Measurements from ENCODE around the gene SCN1B.
"Not testable (repeated sequence)": the region's sequence is repeated elsewhere in the genome, so short reads cannot be mapped to it uniquely, and the experiment has no call there.

Gene SCN1B

GRCh38 chr19:35009424-35010415 is 20.6 kb upstream of the SCN1B start:
- H3K9me3 ChIP-seq (ENCODE audit: control insufficient read depth, low read length) = no peaks in the 10 kb centered on the region
- 95% methylated on average over 36 of the region's 36 CpGs for WGBS, 2 experiments

DNA sequence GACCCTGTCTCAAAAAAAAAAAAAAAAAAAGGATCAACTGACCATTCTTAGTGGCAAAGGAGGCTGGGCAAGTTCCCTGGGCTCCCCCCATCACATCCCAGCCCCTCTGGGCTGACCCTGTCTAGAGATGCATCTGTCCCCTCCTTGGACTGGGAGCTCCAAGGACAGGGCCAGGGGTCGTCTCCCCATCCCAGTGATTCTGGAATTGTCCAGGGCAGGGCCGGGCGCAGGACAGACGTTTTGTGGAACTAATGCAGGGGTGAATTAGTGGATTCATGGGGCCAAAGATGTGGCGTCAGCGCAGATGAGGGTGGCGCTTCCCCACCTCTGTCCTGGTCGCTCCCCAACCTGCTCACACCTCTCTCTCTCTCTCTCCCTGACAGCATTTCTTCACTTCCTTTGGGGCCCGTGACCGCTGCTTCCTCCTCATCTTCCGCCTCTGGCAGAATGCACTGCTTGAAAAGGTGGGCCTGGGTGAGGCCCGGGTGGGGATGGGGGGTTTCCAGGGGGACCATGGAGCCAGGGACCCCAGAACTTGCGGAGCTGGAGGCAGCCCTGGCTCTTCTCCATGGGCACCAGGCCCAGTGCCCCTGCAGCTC is 19.1 kb upstream of the SCN1B start:
- Histone ChIP-seq H3K4me3 (ENCODE audit: insufficient read depth, low read depth, low read length) (no peak overlapping the region), H3K36me3 (ENCODE audit: control insufficient read depth, insufficient read depth, low read length) (peaks cover 50% of the 10 kb centered on the region), H3K4me1 (ENCODE audit: control insufficient read depth, insufficient read depth, low read length) (no peaks in the 10 kb centered on the region), H3K9me3 (ENCODE audit: control insufficient read depth, low read length) (no peaks in the 10 kb centered on the region), H3K27me3 (ENCODE audit: control insufficient read depth, insufficient read depth, low read length, poor library complexity, severe bottlenecking) (no peaks in the 10 kb centered on the region), H3K27ac (ENCODE audit: insufficient read depth, low read depth, low read length, poor library complexity, severe bottlenecking) (no peak overlapping the region)
- WGBS, 2 experiments = 95% methylated on average over 13 of the region's 13 CpGs

More at GRCh38 chr19:35009424-35010415, 20.6 kb upstream of the SCN1B start:
- H3K4me1 ChIP-seq (ENCODE audit: control insufficient read depth, insufficient read depth, low read length) = no peaks in the 10 kb centered on the region
- H3K27ac ChIP-seq (ENCODE audit: insufficient read depth, low read depth, low read length, poor library complexity, severe bottlenecking) = no peak overlapping the region
- H3K4me3 ChIP-seq (ENCODE audit: insufficient read depth, low read depth, low read length) = no peak overlapping the region
- no peaks in the 10 kb centered on the region for H3K27me3 ChIP-seq (ENCODE audit: control insufficient read depth, insufficient read depth, low read length, poor library complexity, severe bottlenecking)
- peaks cover 47% of the 10 kb centered on the region for H3K36me3 ChIP-seq (ENCODE audit: control insufficient read depth, insufficient read depth, low read length)

GRCh38 chr19:35011737-35012682 is 18.3 kb upstream of the SCN1B start:
- no peak overlapping the region for H3K4me3 ChIP-seq (ENCODE audit: insufficient read depth, low read depth, low read length)
- no peak overlapping the region for H3K27ac ChIP-seq (ENCODE audit: insufficient read depth, low read depth, low read length, poor library complexity, severe bottlenecking)
- H3K27me3 ChIP-seq (ENCODE audit: control insufficient read depth, insufficient read depth, low read length, poor library complexity, severe bottlenecking) = no peaks in the 10 kb centered on the region
- 95% methylated on average over 18 of the region's 18 CpGs for WGBS, 2 experiments
- H3K9me3 ChIP-seq (ENCODE audit: control insufficient read depth, low read length) = no peaks in the 10 kb centered on the region
- H3K36me3 ChIP-seq (ENCODE audit: control insufficient read depth, insufficient read depth, low read length) = peaks cover 54% of the 10 kb centered on the region
- H3K4me1 ChIP-seq (ENCODE audit: control insufficient read depth, insufficient read depth, low read length) = no peaks in the 10 kb centered on the region

DNA sequence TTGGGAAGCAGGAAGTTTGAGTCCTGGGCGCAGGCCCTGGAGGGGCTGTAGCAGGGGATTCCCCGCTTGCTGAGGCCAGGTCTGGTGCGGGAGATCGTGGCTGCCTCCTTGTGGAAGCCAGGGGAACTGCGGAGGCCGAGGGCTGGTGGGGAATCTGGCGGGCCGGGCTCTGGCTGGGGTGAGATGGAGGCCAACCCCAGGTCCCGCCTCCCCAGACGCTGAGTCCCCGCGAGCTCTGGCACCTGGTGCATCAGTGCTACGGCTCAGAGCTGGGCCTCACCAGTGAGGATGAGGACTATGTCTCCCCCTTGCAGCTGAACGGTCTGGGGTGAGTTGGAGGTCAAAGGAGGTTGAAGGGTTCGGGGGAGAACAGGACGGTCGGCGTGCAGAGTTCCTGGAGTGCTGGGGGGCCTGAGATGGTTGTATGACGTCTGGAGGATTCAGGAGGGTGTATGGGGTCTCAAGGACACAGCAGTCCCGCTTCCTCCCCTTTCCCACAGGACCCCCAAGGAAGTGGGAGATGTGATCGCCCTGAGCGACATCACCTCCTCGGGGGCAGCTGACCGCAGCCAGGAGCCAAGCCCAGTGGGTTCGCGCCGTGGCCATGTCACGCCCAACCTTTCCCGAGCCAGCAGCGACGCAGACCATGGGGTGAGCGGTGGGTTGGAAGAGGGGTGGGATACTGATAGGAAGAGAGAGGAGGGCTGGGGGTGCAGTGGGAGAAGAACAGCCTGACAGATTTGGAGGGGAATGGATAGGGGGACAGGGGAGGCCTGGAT is 17.0 kb upstream of the SCN1B start:
- H3K27ac ChIP-seq (ENCODE audit: insufficient read depth, low read depth, low read length, poor library complexity, severe bottlenecking) = no peak overlapping the region
- H3K27me3 ChIP-seq (ENCODE audit: control insufficient read depth, insufficient read depth, low read length, poor library complexity, severe bottlenecking) = no peaks in the 10 kb centered on the region
- peaks cover 57% of the 10 kb centered on the region for H3K36me3 ChIP-seq (ENCODE audit: control insufficient read depth, insufficient read depth, low read length)
- 76 to 78% methylated on average over 32 of the region's 32 CpGs for WGBS, 2 experiments
- H3K4me3 ChIP-seq (ENCODE audit: insufficient read depth, low read depth, low read length) = no peak overlapping the region
- H3K4me1 ChIP-seq (ENCODE audit: control insufficient read depth, insufficient read depth, low read length) = no peaks in the 10 kb centered on the region
- H3K9me3 ChIP-seq (ENCODE audit: control insufficient read depth, low read length) = no peaks in the 10 kb centered on the region

DNA sequence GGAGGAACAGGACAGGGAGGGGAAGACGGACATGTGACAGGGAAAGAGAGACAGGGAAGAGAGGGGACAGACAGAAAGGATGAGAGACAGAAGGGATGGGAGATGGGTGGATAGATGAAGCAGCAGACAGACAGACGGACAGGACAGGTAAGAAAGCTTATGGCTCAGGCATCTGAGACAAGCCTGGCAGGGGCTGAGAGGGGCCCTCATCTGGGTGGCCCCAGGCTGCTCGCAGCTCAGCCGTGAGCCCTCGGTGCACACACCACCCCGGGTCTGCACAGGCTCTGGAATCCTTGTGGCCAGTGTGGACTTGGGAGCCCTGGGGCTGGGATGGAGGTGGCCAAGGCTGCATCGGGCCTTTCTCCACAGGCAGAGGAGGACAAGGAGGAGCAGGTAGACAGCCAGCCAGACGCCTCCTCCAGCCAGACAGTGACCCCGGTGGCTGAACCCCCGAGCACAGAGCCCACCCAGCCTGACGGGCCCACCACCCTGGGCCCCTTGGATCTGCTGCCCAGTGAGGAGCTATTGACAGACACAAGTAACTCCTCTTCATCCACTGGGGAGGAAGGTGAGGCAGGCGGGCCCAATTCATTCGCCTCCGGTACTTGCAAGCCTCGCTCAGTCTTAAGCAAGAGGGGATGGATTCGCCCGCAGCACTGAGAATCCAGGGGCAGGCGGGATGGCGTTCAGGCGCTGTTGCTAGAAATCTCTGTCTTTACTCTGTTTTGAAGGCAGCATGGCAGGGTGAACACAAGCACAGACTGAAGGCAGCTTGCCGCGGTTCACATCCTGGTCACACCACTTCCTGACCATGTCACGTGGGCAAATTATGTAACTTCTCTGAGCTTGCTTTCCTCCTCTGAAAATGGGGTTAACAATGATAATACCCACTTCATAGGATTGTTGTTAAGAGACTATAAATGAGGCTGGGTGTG is 16.2 kb upstream of the SCN1B start:
- Histone ChIP-seq H3K36me3 (ENCODE audit: control insufficient read depth, insufficient read depth, low read length) (peaks cover 56% of the 10 kb centered on the region), H3K9me3 (ENCODE audit: control insufficient read depth, low read length) (no peaks in the 10 kb centered on the region), H3K27me3 (ENCODE audit: control insufficient read depth, insufficient read depth, low read length, poor library complexity, severe bottlenecking) (no peaks in the 10 kb centered on the region), H3K27ac (ENCODE audit: insufficient read depth, low read depth, low read length, poor library complexity, severe bottlenecking) (no peak overlapping the region), H3K4me1 (ENCODE audit: control insufficient read depth, insufficient read depth, low read length) (no peaks in the 10 kb centered on the region), H3K4me3 (ENCODE audit: insufficient read depth, low read depth, low read length) (no peak overlapping the region)
- WGBS, 2 experiments = 95 to 97% methylated on average over 23 of the region's 23 CpGs

GRCh38 chr19:35014774-35015173 is 15.5 kb upstream of the SCN1B start:
- 92 to 93% methylated on average over 4 of the region's 4 CpGs for WGBS, 2 experiments
- not testable (repeated sequence) for H3K4me1 ChIP-seq (ENCODE audit: control insufficient read depth, insufficient read depth, low read length); H3K27me3 ChIP-seq (ENCODE audit: control insufficient read depth, insufficient read depth, low read length, poor library complexity, severe bottlenecking); H3K27ac ChIP-seq (ENCODE audit: insufficient read depth, low read depth, low read length, poor library complexity, severe bottlenecking); H3K9me3 ChIP-seq (ENCODE audit: control insufficient read depth, low read length); H3K4me3 ChIP-seq (ENCODE audit: insufficient read depth, low read depth, low read length)
- H3K36me3 ChIP-seq (ENCODE audit: control insufficient read depth, insufficient read depth, low read length) = peaks cover 56% of the 10 kb centered on the region

DNA sequence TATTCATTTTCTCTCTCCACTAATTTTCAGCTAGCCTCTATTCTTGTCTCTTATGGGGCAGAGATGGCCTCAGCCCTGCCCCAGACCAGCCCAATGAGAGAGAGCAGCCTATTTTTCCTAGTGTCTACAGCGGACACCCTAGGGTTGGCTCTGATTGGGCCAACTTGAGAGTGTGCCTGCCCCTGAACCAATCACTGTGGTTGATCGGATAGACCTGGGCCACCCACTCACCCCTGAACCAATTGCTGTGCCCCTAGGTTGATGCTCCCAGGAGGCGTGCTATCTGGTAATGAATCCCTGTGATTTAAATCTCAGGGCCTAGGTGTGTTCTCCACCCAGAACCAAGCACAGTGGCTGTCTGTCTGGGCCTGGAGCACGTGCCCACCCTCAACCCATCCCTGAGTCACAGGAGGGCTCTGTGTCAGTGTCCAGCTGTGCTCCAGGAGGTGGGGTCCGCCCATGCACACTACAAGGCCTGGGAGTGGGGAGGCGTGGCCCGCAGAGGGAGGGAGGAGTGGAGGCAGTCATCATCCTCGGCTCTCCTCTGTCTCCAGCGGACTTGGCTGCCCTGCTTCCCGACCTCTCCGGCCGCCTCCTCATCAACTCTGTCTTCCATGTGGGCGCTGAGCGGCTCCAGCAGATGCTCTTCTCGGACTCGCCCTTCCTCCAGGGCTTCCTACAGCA is 14.9 kb upstream of the SCN1B start:
- no peak overlapping the region for H3K4me3 ChIP-seq (ENCODE audit: insufficient read depth, low read depth, low read length)
- H3K27ac ChIP-seq (ENCODE audit: insufficient read depth, low read depth, low read length, poor library complexity, severe bottlenecking) = no peak overlapping the region
- H3K27me3 ChIP-seq (ENCODE audit: control insufficient read depth, insufficient read depth, low read length, poor library complexity, severe bottlenecking) = no peaks in the 10 kb centered on the region
- H3K9me3 ChIP-seq (ENCODE audit: control insufficient read depth, low read length) = no peaks in the 10 kb centered on the region
- no peaks in the 10 kb centered on the region for H3K4me1 ChIP-seq (ENCODE audit: control insufficient read depth, insufficient read depth, low read length)
- 91 to 94% methylated on average over 16 of the region's 16 CpGs for WGBS, 2 experiments
- H3K36me3 ChIP-seq (ENCODE audit: control insufficient read depth, insufficient read depth, low read length) = peaks cover 53% of the 10 kb centered on the region

- H3K9me3 ChIP-seq (ENCODE audit: control insufficient read depth, low read length) = no peaks in the 10 kb centered on the region
- no peaks in the 10 kb centered on the region for H3K27me3 ChIP-seq (ENCODE audit: control insufficient read depth, insufficient read depth, low read length, poor library complexity, severe bottlenecking)
- H3K36me3 ChIP-seq (ENCODE audit: control insufficient read depth, insufficient read depth, low read length) = peaks cover 58% of the 10 kb centered on the region
- no peak overlapping the region for H3K4me3 ChIP-seq (ENCODE audit: insufficient read depth, low read depth, low read length)
- no peak overlapping the region for H3K27ac ChIP-seq (ENCODE audit: insufficient read depth, low read depth, low read length, poor library complexity, severe bottlenecking)
- 95 to 97% methylated on average over 6 of the region's 6 CpGs for whole genome bisulfite sequencing, 2 experiments
- H3K4me1 ChIP-seq (ENCODE audit: control insufficient read depth, insufficient read depth, low read length) = no peaks in the 10 kb centered on the region
Observed at GRCh38 chr19:35015954-35016351, 14.3 kb upstream of the SCN1B start.

Measured in ectodermal cell (in vitro differentiated cells).